WERI-Rb-1 (cell line): ENCODE measurements around the gene PTTG2.

Source experiments
- DNase-seq: peaks from one replicate; pipeline ENCODE4 v3.0.0-alpha.2; 2020
- H3K27ac ChIP-seq: fragments of 250-450 bp; sonication (Bioruptor Pico); 2 replicates; pipeline ENCODE4 v1.5.1; 2020; ENCODE audit warnings: mild to moderate bottlenecking, moderate library complexity
- H3K27me3 ChIP-seq: fragments of 250-450 bp; sonication (Bioruptor Pico); 2 replicates; pipeline ENCODE4 v1.5.1; 2021; ENCODE audit warnings: mild to moderate bottlenecking, low read depth, moderate library complexity; ENCODE audit not compliant: insufficient read depth, severe bottlenecking
- H3K36me3 ChIP-seq: fragments of 250-450 bp; sonication (Bioruptor Pico); 2 replicates; pipeline ENCODE4 v1.5.1; 2020; ENCODE audit warnings: mild to moderate bottlenecking, moderate library complexity
- H3K4me3 ChIP-seq: 2 replicates; pipeline ENCODE4 v1.5.1; 2011; ENCODE audit warnings: low read depth, mild to moderate bottlenecking, control low read depth, low read length
- H3K9me3 ChIP-seq: fragments of 250-450 bp; sonication (Bioruptor Pico); 2 replicates; pipeline ENCODE4 v1.5.1; 2021; ENCODE audit warnings: mild to moderate bottlenecking, moderate library complexity; ENCODE audit not compliant: severe bottlenecking
- CTCF ChIP-seq: IDR thresholded peaks from 2 replicates; pipeline ENCODE4 v1.5.1; 2011; ENCODE audit warnings: low read depth, mild to moderate bottlenecking, control low read depth, inconsistent platforms, low read length

The PTTG2 gene

GRCh38 chr4:37976991-37977470 lies 16.8 kb downstream of the PTTG2 start:
- H3K27ac ChIP-seq = peak overlapping the region; percentile 81
- peak; percentile 90 for DNase-seq
- H3K9me3 ChIP-seq = no peaks in the 10 kb centered on the region
- 0 out of 2 replicates have a peak, but pooled peaks cover 3% of the 10 kb centered on the region for H3K36me3 ChIP-seq
- H3K27me3 ChIP-seq = no peaks in the 10 kb centered on the region
- TF ChIP-seq CTCF = peak; percentile 39
- H3K4me3 ChIP-seq = peak overlapping the region; percentile 61

DNA sequence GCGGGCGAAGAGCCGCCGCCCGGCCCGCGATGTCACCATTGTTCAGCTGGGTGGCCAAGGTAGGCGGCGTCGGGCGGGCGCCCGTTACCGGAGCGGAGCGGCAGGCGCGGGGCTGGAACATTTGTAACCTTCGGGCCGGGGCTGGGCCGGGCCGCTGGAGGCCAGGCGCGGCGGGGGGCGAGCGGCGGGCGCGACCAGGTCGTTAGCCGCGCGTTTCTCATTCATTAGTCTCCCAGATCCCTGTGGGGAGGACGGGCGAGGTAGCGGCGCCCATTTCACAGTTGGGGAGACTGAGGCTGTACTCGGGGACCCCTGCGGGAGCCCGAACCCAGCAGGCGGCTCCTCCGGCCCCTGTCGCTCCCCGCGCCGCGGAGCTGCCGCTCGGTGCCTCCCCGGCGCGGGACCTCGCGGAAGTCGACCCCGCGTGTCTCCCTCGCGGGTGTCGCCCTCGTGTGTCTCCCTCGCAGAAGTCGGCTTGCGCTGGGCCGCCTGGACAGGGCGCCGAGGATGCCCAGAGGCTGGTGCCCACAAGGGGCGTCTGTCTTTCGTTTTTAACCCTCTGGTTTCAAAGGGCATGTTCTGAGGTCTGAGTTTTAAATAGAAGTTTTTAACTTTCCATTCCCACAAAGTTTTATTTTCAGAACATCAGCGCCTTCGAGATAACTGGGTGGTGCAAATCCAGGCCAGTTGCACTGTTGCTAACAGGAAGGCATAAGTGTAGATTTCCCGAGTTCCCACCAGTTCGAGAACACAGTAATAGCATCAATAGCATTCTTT lies 17.5 kb downstream of the PTTG2 start:
- peak overlapping the region; percentile 81 for H3K27ac ChIP-seq
- no peaks in the 10 kb centered on the region for H3K27me3 ChIP-seq
- peak; percentile 87 for TF ChIP-seq CTCF
- no peaks in the 10 kb centered on the region for H3K9me3 ChIP-seq
- 0 out of 2 replicates have a peak, but pooled peaks cover 3% of the 10 kb centered on the region for H3K36me3 ChIP-seq
- peak; percentile 85 for DNase-seq
- peak overlapping the region; percentile 61 for H3K4me3 ChIP-seq

- Histone ChIP-seq H3K36me3 (0 out of 2 replicates have a peak, but pooled peaks cover 3% of the 10 kb centered on the region), H3K27me3 (no peaks in the 10 kb centered on the region), H3K4me3 (peak overlapping the region; percentile 61), H3K27ac (no peak overlapping the region), H3K9me3 (no peaks in the 10 kb centered on the region)
- TF ChIP-seq CTCF = no peak
- no peak for DNase-seq
These were observed 18.2 kb downstream of the PTTG2 start for GRCh38 chr4:37978248-37978924.

- TF ChIP-seq CTCF = no peak
- peaks cover 3% of the 10 kb centered on the region; the same call in 1 of the 2 replicates for H3K36me3 ChIP-seq
- H3K9me3 ChIP-seq = no peaks in the 10 kb centered on the region
- H3K27ac ChIP-seq = no peak overlapping the region
- no peaks in the 10 kb centered on the region for H3K27me3 ChIP-seq
- no peak overlapping the region for H3K4me3 ChIP-seq
- no peak for DNase-seq
These were observed 20.0 kb downstream of the PTTG2 start for GRCh38 chr4:37980246-37980645.

DNA sequence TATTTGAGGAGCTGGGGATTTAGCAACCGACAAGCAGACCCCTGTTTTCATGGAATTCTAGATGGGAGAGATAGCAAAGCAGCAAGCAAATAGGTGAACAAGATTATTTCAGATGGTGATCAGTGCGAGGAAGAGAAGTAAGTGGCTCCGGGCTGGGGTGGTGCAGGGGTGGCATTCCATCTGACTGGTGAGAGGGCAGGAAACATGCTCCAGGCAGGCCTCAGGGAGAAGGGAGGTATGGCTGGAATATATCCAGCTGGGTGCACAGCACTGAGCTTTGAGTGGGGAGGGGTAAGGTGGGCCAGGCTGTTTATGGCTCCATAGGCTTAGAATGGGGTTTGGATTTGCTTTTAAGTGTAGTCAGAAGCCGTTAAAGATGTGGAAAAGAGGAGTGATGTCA lies 21.2 kb downstream of the PTTG2 start:
- no peaks in the 10 kb centered on the region for H3K27me3 ChIP-seq
- H3K36me3 ChIP-seq = peaks cover 3% of the 10 kb centered on the region; the same call in 1 of the 2 replicates
- no peak overlapping the region for H3K4me3 ChIP-seq
- no peak for DNase-seq
- no peaks in the 10 kb centered on the region for H3K9me3 ChIP-seq
- TF ChIP-seq CTCF = no peak
- H3K27ac ChIP-seq = no peak overlapping the region
